Nephron (organoid): ENCODE results near the gene KIF26B.
A peak's percentile ranks its signal among the peaks of the same experiment; 100 is the strongest.

ENCODE experiments used
- H3K27ac Mint-ChIP-seq, 3 experiments: 2 replicates each; pipeline ENCODE4 v1.8.0; 2020; ENCODE audit warnings: mixed read lengths in 3 of 3, mild to moderate bottlenecking in 2 of 3, moderate library complexity in 1 of 3
- H3K27me3 Mint-ChIP-seq: 2 replicates; pipeline ENCODE4 v1.8.0; 2021; ENCODE audit warnings: low read depth, mild to moderate bottlenecking, moderate library complexity, mixed read lengths
- H3K36me3 Mint-ChIP-seq: 2 replicates; pipeline ENCODE4 v1.8.0; 2020; ENCODE audit warnings: low read depth, mixed read lengths
- H3K4me1 Mint-ChIP-seq: 2 replicates; pipeline ENCODE4 v1.8.0; 2020; ENCODE audit warnings: mixed read lengths
- H3K4me3 Mint-ChIP-seq, 3 experiments: 2 replicates each; pipeline ENCODE4 v1.8.0; 2020; ENCODE audit warnings: mild to moderate bottlenecking in 3 of 3, mixed read lengths in 3 of 3, moderate library complexity in 2 of 3
- H3K9me3 Mint-ChIP-seq: 2 replicates; pipeline ENCODE4 v1.8.0; 2020; ENCODE audit warnings: mixed read lengths
- CTCF ChIP-seq, 3 experiments: fragments of 200-600 bp; sonication (generic); IDR thresholded peaks; one replicate each; pipeline ENCODE4 v1.5.0; 2021; ENCODE audit warnings: antibody characterized with exemption in 3 of 3; ENCODE audit not compliant: unreplicated experiment in 3 of 3

KIF26B gene

GRCh38 chr1:245177071-245177900 lies 22.5 kb downstream of the KIF26B start:
- H3K4me3 Mint-ChIP-seq = no peak overlapping the region
- no peak for TF ChIP-seq CTCF (IDR thresholded peaks at IDR 0.05; ENCODE audit: unreplicated experiment in 3 of 3)
- peaks cover 15% of the 10 kb centered on the region for H3K36me3 Mint-ChIP-seq
- peaks cover 39% of the 10 kb centered on the region for H3K4me1 Mint-ChIP-seq
- no peaks in the 10 kb centered on the region for H3K9me3 Mint-ChIP-seq
- H3K27ac Mint-ChIP-seq = peak overlapping the region in 1 of 3 experiments; percentile 67
- peaks cover 7% of the 10 kb centered on the region for H3K27me3 Mint-ChIP-seq

- Mint-ChIP-seq H3K27ac (peak overlapping the region in 1 of 3 experiments; percentile 23), H3K27me3 (peaks cover 6% of the 10 kb centered on the region), H3K9me3 (no peaks in the 10 kb centered on the region), H3K4me1 (peaks cover 38% of the 10 kb centered on the region), H3K36me3 (peaks cover 6% of the 10 kb centered on the region), H3K4me3 (no peak overlapping the region)
- no peak for TF ChIP-seq CTCF (IDR thresholded peaks at IDR 0.05; ENCODE audit: unreplicated experiment in 3 of 3)
Observed at GRCh38 chr1:245179706-245180105, 24.9 kb downstream of the KIF26B start.

GRCh38 chr1:245180496-245181157 lies 25.8 kb downstream of the KIF26B start:
- no peak overlapping the region for H3K4me3 Mint-ChIP-seq
- peaks cover 6% of the 10 kb centered on the region for H3K36me3 Mint-ChIP-seq
- peaks cover 39% of the 10 kb centered on the region for H3K4me1 Mint-ChIP-seq
- H3K27ac Mint-ChIP-seq = peak overlapping the region; percentile 2 to 50 (median 23)
- peaks cover 5% of the 10 kb centered on the region for H3K27me3 Mint-ChIP-seq
- no peaks in the 10 kb centered on the region for H3K9me3 Mint-ChIP-seq
- TF ChIP-seq CTCF (IDR thresholded peaks at IDR 0.05; ENCODE audit: unreplicated experiment in 3 of 3) = no peak

GRCh38 chr1:245181158-245181517 lies 26.4 kb downstream of the KIF26B start:
- H3K36me3 Mint-ChIP-seq = peaks cover 4% of the 10 kb centered on the region

GRCh38 chr1:245182028-245182427 lies 27.2 kb downstream of the KIF26B start:
- no peak overlapping the region for H3K27ac Mint-ChIP-seq
- peaks cover 5% of the 10 kb centered on the region for H3K27me3 Mint-ChIP-seq
- peaks cover 3% of the 10 kb centered on the region for H3K36me3 Mint-ChIP-seq
- peaks cover 39% of the 10 kb centered on the region for H3K4me1 Mint-ChIP-seq
- H3K9me3 Mint-ChIP-seq = no peaks in the 10 kb centered on the region
- no peak for TF ChIP-seq CTCF (IDR thresholded peaks at IDR 0.05; ENCODE audit: unreplicated experiment in 3 of 3)
- H3K4me3 Mint-ChIP-seq = no peak overlapping the region

More at GRCh38 chr1:245181158-245181517, 26.4 kb downstream of the KIF26B start:
- no peak for TF ChIP-seq CTCF (IDR thresholded peaks at IDR 0.05; ENCODE audit: unreplicated experiment in 3 of 3)
- Mint-ChIP-seq H3K4me3 (no peak overlapping the region), H3K27ac (peak overlapping the region in 1 of 3 experiments; percentile 2), H3K9me3 (no peaks in the 10 kb centered on the region), H3K27me3 (peaks cover 5% of the 10 kb centered on the region), H3K4me1 (peaks cover 39% of the 10 kb centered on the region)
